HG03095 (cell line): ENCODE measurements around the gene OGFOD3.

Source experiments
- ATAC-seq: cut with Tn5 transposase; IDR thresholded peaks from one replicate; pipeline ENCODE4 v1.9.1; 2021; ENCODE audit warnings: moderate library complexity; ENCODE audit not compliant: unreplicated experiment

The OGFOD3 gene

GRCh38 chr17:82408288-82408937 lies 10.0 kb downstream of the OGFOD3 start:
- ATAC-seq, result no peak

DNA sequence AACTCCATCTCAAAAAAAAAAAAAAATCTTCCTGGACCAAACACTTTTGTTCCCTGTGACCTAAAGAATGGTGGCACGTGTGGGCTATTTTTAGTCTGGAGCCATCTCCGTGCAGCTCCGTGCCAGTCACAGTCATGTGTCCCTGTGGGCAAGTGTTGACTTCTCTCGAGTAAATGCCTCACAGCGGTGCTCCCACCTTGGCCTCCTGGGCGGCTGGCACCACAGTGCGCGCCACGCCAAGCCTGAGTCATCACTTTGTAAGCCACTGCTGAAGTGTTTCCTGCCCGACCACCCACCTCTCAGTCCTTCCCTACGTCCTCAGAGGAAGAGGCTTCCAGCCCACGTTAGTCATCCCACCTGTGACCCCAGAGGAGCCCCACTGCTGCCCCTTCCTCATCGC lies 11.1 kb downstream of the OGFOD3 start:
- ATAC-seq, result no peak

- no peak for ATAC-seq
Observed at GRCh38 chr17:82406131-82406671, 12.2 kb downstream of the OGFOD3 start.

DNA sequence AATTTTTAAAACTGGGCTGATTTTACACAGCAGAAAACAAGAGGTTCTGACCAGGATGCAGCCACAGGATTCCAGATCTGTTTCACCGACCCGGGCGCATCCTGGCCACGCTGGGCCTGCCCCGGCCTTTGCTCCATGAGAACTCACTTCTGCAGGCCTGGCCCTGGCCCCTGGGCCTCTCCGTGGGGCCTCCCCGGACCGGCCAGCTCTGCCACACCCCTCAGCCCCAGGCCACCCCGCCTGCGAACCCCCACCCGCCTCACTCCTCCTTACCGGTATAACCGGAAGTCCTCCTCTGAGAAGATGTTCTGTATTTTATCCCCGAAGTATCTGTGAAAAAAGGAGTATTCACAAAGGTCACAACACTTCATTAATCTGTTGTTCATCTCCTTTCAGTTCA lies 13.3 kb downstream of the OGFOD3 start:
- ATAC-seq, result no peak

DNA sequence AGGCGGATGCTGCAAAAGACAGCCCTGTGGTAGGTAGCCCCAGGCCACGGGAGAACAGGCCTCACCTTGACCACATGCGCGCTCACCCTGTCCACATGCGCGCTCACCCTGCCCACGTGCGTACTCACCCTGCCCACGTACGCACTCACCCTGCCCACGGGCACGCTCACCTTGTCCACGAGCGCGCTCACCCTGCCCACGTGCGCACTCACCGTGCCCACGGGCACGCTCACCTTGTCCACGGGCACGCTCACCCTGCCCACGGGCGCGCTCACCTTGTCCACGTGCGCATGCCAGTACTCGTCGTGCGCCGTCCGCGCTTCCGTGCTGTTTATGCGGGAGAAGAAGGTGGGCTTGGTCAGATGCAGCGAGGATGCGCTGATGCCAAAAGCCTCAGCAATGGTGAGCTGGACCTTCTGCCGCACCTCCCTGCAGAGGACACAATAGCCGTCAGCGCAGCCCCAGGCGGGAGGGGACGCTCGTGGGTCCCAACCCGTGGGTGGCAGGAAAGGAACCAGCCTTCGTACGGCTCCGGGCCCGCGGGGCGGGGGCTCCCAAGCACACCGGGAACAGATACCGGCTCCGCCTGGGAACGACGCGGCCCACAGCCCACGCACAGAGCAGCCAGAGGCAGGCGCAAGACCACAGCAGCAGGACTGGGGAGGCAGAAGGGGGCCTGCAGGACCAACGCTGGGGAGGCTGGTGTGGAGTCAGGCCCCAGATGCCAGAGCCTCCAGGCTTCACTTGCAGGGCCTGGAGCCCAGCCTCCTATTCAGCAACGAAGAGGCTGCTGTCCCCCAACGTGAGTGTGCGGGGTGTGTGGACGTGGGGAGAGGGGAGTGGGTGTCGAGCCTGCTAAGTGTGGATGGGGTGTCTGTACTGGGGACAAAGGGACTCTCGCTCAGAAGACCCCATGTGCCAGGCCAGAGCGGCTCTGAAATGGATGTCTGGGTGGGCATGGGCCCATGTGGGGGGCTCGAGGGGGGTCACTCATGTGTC lies 14.4 kb downstream of the OGFOD3 start:
- no peak for ATAC-seq

DNA sequence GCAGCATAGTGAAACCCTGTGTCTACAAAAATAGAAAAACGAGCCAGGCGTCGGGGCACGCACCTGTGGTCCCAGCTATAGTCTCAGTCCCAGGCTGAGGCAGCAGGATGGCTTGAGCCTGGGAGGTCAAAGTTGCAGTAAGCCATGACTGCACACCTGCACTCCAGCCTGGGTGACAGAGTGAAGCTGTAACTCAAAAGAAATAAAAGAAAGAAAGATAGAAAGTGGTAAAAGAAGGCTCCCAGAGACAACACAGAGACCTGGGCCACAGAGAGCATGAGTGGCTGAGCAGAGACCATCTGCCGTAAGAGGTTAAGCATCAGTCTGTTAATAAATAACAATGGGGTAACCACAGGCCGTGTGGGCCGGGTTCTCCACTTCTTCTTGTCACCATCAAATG lies 15.5 kb downstream of the OGFOD3 start:
- ATAC-seq, result peak; percentile 54

DNA sequence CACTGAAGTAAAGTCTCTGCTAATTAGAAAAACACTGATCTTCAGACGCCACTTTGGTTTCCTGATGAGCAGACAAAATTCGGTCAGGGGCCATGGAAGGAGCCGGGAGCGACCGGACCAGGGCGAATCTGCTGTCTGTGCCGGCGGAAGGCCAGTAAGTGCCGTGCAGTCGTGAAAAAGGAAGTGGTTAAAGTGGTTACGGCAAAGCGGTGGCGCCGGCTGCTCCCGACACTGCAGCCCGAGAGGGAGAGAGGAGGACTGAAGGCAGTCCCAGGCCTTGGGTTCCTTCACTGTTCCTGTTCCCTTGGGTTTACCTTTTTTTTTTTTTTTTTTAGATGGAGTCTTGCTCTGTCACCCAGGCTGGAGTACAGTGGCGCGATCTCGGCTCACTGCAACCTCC lies 17.6 kb downstream of the OGFOD3 start:
- no peak for ATAC-seq

DNA sequence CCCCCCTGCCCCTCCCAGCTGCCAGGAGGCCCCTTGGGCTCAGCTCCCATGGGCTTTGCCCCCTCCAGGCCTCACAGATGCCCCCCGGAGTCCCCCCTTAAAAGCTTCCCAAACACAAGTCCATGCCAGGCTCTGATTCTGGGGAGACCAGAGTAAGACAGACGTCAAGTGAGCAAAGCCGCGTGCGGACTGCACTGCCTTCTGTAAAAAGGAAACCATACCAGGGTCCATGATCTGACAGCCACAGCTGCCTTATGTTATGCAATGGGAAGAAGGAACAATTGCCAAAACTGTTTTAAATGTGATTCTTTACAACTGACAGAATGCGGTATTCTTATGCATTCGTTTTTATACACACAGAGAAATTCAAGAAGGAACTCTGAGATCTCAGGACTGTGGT lies 18.2 kb downstream of the OGFOD3 start:
- ATAC-seq, result no peak

GRCh38 chr17:82399601-82400101 lies 18.7 kb downstream of the OGFOD3 start:
- no peak for ATAC-seq

DNA sequence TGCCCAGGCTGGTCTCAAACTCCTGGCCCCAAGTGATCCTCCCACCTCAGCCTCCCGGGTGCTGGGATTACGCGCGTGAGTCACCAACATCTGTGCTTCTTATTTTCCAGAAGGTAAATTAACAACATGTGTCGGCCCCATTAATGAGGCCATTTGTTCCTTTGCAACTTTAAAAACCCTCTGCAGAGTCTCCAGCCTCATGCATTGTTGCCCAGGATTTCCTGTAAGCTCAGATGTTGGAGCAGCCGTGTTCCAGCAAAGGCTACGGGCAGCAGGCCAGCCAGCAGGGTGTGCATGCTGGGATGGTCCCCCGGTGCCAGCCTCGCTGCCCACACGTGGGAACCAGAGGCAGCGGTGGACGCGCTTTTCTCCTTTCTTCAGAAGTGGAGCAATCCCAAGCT lies 19.3 kb downstream of the OGFOD3 start:
- ATAC-seq, result no peak

DNA sequence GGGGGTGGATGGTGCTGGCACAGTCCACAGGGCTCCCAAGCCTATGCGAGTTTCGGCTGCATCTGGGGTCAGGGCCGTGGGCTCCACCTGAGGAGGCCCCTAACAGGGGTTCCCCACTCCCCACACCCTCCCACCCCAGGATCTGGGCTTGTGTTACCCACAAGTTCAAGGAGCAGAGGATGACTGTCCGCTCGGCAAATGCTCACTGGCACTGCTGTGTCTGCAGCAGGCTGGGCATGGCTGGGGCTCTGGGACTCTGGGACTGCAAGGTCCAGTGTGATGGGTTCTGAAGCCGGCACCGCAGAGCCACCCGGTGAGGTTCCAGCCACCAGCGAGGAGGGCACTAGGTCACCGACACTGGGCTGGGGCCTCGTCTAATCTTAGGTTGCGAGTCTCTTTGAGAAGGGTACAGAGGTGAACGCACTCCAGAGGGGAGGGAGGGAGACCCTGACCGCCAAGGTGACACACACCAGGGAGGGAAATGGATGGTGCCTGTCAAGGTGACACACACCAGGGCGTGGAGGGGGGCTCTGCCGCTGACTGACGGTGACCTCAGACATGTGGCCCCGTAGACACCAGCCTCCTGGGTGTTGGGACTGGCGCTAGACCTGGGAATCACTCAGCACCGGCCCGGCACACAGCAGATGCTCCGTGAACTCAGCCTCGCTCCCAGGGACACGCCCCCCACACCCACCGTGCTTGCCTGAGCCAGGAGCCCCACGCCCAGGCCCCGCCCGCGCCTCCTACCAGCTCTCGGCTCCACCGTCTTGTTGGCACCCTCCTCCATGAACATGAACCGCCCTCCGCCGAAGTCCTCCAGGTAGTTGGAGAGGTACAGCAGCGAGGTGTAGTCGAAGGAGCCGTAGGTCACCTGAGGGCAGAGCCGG lies 20.7 kb downstream of the OGFOD3 start:
- no peak for ATAC-seq

DNA sequence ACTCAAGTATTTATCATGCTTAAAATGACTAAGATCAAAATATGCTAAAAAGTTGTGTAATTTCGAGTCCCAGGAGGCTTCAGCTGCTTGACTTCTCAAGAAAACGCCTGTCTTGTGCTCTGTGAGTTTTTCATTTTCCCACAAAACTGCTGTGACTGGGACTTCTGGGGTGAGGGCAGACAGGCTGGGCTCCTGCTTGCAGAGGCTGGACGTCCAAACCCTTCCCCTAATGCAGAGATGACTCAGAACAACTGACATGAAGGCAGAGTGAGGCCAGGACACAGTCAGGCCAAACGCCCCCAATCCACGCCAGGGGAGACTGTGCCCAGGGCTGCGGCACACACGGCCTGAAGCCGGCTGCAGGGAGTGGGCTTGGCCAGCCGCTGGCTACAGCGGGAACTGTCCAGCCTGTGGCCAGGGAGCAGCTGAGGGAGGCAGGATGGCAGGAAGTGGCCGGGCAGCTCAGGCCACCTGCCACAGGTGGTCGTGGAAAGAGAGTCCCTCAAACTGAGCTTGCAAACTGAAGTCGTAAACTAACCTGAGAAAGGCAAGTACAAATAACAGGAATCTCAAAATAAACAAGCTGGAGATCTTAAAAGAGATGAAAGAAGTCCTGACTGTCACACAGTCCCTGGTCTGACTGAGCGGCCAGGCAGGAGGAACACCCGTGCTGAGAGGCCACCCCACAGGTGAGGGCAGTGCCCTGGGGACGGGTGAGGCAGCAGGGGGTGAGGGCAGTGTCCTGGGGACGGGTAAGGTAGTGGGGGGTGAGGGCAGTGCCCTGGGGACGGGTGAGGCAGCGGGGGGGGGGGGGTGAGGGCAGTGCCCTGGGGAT lies 21.6 kb downstream of the OGFOD3 start:
- ATAC-seq, result no peak

- no peak for ATAC-seq
Observed at GRCh38 chr17:82394278-82394677, 24.1 kb downstream of the OGFOD3 start.

DNA sequence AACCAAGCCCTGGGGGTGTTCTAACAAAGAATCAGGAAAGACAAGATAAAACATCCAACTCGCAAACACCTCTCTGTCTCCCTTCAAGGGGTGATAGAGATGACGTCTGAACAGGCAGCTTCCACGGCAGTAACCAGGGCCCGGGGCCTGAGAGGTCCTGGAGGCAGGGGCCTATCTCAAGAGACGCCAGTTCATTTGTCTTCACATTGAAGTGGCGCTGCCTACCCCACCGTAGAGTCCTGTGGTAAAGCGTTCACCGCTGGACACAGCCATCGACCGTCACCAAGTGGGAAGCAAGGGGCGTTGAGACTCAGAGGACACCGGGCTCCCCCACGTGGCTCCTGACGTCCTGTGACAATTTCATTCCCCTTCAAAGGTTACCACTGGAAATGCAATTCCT lies 25.4 kb downstream of the OGFOD3 start:
- ATAC-seq, result no peak

- ATAC-seq, result no peak
Observed at GRCh38 chr17:82392209-82392920, 26.0 kb downstream of the OGFOD3 start.

GRCh38 chr17:82391496-82392066 lies 26.8 kb downstream of the OGFOD3 start:
- no peak for ATAC-seq

- ATAC-seq, result no peak
Observed at GRCh38 chr17:82390860-82391435, 27.4 kb downstream of the OGFOD3 start.

GRCh38 chr17:82390015-82390859 lies 28.1 kb downstream of the OGFOD3 start:
- no peak for ATAC-seq
